WTC11 (cell line): ENCODE measurements around the gene ITGB3. TPM values are rescaled to one million over a fixed set of nuclear protein-coding genes. Genes with fewer than 3 reads are reported as not detected.

Source experiments
- AFF4 ChIP-seq: sonication (generic); formaldehyde crosslinking; IDR thresholded peaks from 2 replicates; pipeline ENCODE4 v1.8.1; 2023; ENCODE audit warnings: mild to moderate bottlenecking, missing genetic modification reagents, borderline replicate concordance
- AR ChIP-seq: fragments of 250-450 bp; sonication (Bioruptor Pico); IDR thresholded peaks from 2 replicates; pipeline ENCODE4 v1.9.0; 2021; ENCODE audit warnings: mild to moderate bottlenecking
- ARID4B ChIP-seq: sonication (generic); formaldehyde crosslinking; IDR thresholded peaks from 2 replicates; pipeline ENCODE4 v1.8.0; 2023; ENCODE audit warnings: missing genetic modification reagents, mild to moderate bottlenecking, borderline replicate concordance
- CREB1 ChIP-seq: sonication (generic); formaldehyde crosslinking; IDR thresholded peaks from 2 replicates; pipeline ENCODE4 v1.8.0; 2023; ENCODE audit warnings: mild to moderate bottlenecking, missing genetic modification reagents
- CTCF ChIP-seq: fragments of 200-600 bp; IDR thresholded peaks from 2 replicates; pipeline ENCODE4 v1.8.0; 2022; ENCODE audit warnings: antibody characterized with exemption
- ERG ChIP-seq: fragments of 250-450 bp; sonication (Bioruptor Pico); IDR thresholded peaks from 2 replicates; pipeline ENCODE4 v1.8.0; 2021; ENCODE audit warnings: mild to moderate bottlenecking
- ETV6 ChIP-seq: sonication (generic); formaldehyde crosslinking; IDR thresholded peaks from 2 replicates; pipeline ENCODE4 v1.8.1; 2022; ENCODE audit warnings: mild to moderate bottlenecking, missing genetic modification reagents
- SP1 ChIP-seq: sonication (generic); formaldehyde crosslinking; conservative IDR thresholded peaks from 2 replicates; pipeline ENCODE4 v1.8.1; 2022; ENCODE audit warnings: missing genetic modification reagents
- ZBTB21 ChIP-seq: sonication (generic); formaldehyde crosslinking; IDR thresholded peaks from 2 replicates; pipeline ENCODE4 v1.8.1; 2023; ENCODE audit warnings: mild to moderate bottlenecking, missing genetic modification reagents, borderline replicate concordance
- ZBTB43 ChIP-seq: sonication (generic); formaldehyde crosslinking; IDR thresholded peaks from 2 replicates; pipeline ENCODE4 v1.8.1; 2023; ENCODE audit warnings: mild to moderate bottlenecking, missing genetic modification reagents
- ZMAT4 ChIP-seq: fragments of 250-450 bp; sonication (Bioruptor Pico); IDR thresholded peaks from 2 replicates; pipeline ENCODE4 v1.9.0; 2021; ENCODE audit warnings: mild to moderate bottlenecking
- ZNF396 ChIP-seq: fragments of 250-450 bp; sonication (Bioruptor Pico); IDR thresholded peaks from 2 replicates; pipeline ENCODE4 v1.8.0; 2021; ENCODE audit warnings: mild to moderate bottlenecking, moderate library complexity, borderline replicate concordance
- ZNF423 ChIP-seq: fragments of 250-450 bp; sonication (Bioruptor Pico); IDR thresholded peaks from 2 replicates; pipeline ENCODE4 v2.1.2; 2022; ENCODE audit warnings: mild to moderate bottlenecking, moderate library complexity
- total RNA-seq: library from RNA; stranded (reverse); gene quantifications from 3 replicates; pipeline ENCODE4 v1.2.3, GENCODE V29; 2021

ITGB3 gene
- total RNA-seq, 1 experiment from 2014 or later, result 0.04 TPM

GRCh38 chr17:47246120-47246519, 7.5 kb upstream of the ITGB3 start (continued):
- TF ChIP-seq CREB1 (CRISPR knock-in tag) (no peak), ZBTB43 (CRISPR knock-in tag) (no peak), ARID4B (CRISPR knock-in tag) (no peak), CTCF (no peak), AR (CRISPR knock-in tag) (no peak), ERG (no peak), ETV6 (CRISPR knock-in tag) (no peak), SP1 (CRISPR knock-in tag) (no peak), ZMAT4 (no peak), ZBTB21 (no peak), AFF4 (CRISPR knock-in tag) (no peak), ZNF423 (CRISPR knock-in tag) (no peak), ZNF396 (CRISPR knock-in tag) (no peak)
